HG03196 (cell line): ENCODE data around the gene NOP14.
"Not testable (repeated sequence)": the region's sequence is repeated elsewhere in the genome, so short reads cannot be mapped to it uniquely, and the experiment has no call there.

ENCODE experiments used
- ATAC-seq: cut with Tn5 transposase; IDR thresholded peaks from one replicate; pipeline ENCODE4 v1.9.1; 2021; ENCODE audit not compliant: unreplicated experiment

NOP14 gene

DNA sequence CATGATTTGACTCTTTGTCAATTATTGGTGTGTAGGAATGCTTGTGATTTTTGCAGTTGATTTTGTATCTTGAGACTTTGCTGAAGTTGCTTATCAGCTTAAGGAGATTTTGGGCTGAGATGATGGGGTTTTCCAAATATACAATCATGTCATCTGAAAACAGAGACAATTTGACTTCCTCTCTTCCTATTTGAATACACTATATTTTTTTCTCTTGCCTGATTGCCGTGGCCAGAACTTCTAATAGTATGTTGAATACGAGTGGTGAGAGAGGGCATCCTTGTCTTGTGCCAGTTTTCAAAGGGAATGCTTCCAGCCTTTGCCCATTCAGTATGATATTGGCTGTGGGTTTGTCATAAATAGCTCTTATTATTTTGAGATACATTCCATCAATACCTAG is 44.9 kb downstream of the NOP14 start:
- not testable (repeated sequence) for ATAC-seq

DNA sequence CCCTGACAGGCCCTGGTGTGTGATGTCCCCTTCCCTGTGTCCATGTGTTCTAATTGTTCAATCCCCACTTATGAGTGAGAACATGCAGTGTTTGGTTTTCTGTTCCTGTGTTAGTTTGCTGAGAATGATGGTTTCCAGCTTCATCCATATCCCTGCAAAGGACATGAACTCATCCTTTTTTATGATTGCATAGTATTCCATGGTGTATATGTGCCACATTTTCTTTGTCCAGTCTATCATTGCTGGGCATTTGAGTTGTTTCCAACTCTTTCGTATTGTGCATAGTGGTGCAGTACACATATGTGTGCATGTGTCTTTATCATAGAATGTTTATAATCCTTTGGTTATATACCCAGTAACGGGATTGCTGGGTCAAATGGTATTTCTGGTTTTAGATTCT is 46.5 kb downstream of the NOP14 start:
- not testable (repeated sequence) for ATAC-seq

DNA sequence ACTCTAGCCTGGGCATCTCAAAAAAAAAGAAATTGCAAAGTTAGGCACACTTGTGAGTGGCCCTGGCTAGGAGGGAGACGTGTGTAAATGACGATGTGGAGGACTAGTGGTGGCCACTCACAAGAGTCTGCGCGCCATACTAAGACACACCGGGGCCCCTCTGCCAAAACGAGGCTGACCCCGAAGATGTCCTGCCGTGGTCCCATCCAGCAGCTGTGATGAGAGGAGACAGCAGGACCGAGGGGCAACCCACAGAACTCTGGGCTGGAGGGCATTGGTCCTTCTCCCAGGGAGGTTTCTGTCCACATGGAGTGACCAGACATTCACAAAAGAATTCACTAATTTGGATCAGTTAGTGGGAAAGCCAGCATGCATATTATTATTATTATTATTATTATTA is 47.4 kb downstream of the NOP14 start:
- ATAC-seq = no peak

DNA sequence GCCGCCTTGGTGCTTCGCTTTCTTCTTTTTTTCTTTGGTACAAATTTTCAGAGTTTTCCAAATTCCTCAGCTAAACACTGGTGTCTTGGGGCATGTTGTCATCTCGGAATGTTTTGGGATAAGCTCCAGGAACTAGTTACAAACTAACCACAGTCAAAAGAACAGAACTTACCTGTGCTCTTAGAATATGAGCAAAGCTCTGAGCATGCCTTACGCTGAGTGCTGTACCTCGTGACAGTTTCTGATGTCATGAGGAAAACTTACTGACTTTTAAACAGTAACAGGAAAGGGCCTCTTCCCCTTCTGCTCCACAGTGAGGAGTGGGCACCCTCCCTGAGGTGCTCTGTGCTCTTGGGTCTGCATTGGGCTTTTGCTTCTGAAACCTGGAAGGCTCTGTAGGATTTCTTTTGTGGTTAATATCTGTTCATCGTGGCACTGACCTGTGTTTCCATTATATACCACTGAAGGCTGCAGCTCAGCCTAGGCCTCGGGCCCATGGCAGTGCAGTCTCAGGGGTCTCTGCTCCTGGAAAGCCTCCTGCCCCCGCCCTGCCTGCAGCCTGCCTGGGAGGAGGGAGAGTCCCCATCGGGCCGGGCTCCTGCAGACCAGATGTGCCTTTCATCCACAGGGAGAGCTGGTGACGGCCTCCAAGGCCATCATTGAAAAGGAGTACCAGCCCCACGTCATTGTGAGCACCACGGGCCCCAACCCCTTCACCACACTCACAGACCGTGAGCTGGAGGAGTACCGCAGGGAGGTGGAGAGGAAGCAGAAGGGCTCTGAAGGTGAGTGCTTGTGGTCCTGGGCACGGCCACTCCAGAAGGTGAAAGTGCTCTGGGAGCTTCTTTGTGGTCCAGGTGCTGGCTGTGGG is 48.7 kb downstream of the NOP14 start:
- no peak for ATAC-seq

DNA sequence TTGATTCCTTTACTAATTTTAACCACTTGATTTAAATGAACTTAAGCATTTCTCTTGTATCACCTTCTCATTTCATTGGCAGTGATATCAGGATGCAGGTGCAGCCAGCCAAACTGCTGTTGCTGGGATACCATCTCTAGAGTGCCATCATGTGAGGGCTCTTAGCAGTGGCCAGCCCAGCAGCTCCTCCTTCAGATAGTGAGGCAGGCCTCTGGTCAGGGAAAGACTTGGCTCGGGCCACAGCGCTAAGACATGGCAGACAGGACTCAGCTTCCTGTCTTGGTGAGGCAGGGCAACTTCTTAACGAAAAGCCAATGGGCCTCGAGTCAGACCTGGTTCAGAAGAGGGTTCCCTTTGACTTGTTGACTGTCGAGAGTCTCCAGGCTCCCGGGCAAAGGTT is 50.0 kb downstream of the NOP14 start:
- no peak for ATAC-seq

DNA sequence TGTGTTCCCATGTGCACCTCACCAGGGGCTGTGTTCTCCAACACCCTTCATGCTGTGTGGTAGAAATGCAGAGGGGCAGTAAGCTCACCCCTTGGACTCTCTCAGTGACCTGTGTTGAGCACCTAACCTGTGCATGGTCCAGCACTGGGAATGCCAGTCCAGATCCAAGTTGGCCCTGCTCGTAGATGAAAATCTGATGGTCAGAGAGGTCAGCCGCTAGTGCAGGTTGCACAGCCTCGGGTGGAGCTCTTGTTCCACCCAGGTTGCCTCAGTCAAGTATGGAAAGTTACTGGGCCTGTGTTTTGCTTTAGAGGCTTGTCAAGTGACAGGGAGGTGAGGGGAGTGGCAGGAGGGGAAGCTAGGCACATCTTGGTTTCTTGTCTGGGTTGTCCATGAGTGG is 51.3 kb downstream of the NOP14 start:
- no peak for ATAC-seq

DNA sequence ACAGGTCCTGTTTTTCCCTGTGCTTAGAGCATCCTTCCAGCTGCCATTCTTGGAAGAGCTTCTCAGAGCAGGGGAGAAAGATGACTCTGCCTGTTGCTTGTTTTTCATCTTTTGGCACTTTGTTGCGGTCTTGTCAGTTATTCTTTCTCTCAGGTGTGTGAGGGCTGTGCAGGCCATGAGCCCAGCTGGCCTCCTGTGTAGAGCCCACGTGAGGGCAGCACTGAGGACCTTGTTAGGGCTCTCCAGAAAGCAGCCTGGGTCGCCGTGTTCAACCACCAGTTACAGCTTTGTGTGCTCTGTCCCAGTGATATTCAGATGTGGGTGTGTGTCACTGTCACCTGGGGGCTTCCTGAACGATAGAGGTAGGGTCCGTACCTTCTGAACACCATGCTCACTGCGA is 52.8 kb downstream of the NOP14 start:
- no peak for ATAC-seq

DNA sequence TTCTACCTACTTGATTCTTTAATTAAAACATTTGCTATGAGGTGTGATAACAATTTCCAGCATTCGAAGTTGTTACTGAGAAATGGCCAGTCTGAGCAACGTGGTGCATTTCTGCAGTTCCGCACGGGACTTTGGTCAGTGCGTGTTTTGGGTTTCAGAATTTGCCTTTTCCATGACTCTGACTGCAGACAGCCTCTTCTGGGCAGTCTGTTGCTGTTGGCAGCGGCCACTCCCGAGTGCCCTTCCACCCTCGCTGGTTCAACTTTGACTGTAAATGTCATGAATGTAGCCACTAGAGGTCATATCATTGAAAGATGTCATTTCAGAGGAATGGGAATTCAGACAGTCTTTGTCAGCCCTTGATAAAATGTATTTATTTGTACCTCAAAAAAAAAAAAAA is 53.6 kb downstream of the NOP14 start:
- no peak for ATAC-seq

DNA sequence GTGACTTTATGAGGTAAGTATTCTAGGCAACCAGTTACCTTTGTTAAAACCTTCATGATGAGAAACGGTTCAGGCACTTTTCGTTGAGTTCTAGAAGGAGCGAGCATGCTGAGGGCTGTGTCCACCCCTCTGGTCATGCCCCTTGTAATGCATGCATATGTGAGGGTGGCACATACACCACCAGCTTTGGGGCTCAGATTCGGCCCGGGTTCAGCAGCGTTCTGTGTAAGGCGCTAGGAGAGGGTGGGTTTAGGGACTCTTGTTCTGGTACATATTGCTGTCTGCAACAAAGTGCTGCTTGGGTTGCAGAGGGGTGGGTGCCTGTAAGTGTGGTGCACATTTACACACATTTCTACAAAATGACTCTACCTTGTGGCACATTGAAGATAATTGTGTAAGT is 54.5 kb downstream of the NOP14 start:
- ATAC-seq = no peak

DNA sequence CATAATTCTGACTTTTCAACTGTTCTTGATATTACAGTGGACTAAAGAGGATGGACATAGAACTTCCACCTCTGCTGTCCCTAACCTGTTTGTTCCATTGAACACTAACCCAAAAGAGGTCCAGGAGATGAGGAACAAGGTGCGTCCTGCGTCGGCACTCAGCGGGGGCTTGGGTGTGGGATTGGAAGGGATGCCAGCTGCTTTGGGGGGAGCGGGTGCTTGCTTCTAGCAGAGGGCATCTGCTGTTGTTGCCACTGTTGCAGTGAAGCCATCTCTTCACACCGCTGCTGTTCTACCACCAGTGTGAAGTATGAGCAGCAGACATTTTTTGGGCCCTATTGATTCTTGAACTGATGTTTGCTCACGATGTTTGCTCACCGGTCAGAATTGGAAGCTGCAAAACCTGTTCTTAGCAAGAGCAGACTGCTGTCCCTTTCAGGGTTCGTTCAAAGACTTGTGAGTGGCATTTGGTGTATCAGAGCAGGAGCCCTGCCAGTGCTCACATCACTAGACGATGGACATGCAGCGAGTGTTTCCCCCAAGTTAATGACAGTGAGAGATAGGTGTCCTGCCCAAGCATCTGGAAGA is 55.4 kb downstream of the NOP14 start:
- no peak for ATAC-seq

DNA sequence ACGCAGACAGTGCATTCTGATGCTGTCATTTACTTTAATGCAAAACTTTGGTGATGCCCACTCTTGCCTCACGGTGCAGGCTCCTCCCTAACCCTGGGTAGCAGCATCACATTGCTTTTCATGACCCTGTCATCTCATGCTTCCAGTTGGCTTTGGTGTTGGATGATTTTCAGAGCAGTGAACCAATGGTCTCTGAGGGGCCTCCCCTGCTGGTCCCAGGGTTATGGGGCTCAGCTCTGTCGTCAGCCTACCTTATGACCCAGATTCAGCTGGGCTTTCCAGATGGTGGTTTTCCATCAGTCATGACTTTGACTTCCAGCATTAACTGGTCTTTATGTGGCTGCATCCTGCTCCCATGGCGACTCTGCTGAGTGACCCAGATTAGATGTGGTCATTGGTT is 56.0 kb downstream of the NOP14 start:
- ATAC-seq = no peak

DNA sequence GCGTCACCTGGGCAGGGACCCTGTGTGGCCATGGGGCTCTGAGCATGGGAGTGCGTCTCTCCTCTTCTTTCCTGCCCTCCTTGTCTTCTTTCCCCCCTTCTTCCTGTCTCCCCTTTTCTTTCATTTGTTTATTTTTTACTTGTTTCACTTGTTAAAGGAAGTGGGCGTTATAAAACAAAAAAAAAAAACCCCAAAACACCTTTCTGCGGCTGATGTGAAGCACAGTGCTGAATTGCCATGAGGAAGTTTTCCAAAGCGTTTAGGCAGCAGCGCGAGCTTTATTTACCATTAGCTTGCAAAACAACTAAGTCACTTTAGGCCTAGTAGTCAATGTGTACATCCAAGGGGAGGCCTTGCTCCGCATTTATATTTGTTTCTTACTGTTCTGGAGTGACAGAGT is 57.0 kb downstream of the NOP14 start:
- no peak for ATAC-seq

DNA sequence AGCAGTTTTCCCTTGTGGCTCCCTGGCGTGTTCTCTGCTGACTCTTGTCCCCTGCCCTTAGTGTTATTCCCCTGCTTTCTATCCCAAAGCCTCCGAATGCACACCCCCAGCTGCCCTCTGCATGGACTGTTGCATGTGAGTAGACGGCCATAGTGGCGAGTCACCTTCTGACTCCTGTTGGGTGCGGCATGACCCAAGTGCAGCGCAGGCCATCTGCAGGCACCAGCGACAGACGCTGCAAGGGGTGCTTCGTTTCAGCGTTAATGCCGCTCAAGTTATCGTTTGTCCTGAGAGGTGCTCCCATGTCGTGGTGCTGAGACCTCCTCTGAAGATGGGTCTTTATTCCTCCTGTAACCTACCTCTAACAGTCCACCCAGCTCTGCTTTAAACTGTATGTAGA is 57.7 kb downstream of the NOP14 start:
- ATAC-seq = no peak

DNA sequence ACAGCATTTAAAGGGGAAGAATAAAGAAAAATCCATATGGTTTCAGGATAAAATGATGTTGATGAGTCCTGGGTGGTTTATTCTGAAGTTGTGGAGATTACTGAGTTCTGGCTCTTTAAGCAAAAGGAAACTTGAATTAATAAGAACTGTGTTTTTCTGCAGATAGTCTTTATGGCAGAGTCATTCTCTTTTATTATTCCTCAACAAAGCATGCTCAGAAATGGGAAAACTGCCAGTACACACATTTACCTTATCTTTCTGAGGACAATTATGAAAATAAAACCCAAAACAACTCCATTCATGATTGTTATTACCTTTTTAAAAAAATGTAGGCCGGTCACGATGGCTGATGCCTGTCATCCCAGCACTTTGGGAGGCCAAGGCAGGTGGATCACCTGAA is 61.1 kb downstream of the NOP14 start:
- no peak for ATAC-seq

DNA sequence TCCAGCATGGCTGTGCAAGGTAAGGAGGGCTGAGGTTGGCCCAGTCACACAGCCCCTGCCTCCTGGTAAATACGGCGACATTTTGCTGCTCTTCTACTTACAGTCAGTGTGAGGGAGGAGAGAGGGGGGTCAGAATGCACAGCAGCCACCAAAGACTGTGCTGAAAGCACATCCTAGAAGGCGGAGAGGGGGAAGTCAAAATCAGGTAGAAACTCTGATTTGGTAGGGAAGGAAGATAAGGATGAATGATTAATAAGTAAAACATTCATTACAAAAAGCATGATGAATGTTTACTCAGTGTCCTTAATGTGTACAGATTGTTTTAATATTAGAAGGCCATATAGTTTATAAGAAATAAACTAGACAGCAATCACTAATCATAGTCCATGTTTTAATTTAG is 62.0 kb downstream of the NOP14 start:
- ATAC-seq = no peak

DNA sequence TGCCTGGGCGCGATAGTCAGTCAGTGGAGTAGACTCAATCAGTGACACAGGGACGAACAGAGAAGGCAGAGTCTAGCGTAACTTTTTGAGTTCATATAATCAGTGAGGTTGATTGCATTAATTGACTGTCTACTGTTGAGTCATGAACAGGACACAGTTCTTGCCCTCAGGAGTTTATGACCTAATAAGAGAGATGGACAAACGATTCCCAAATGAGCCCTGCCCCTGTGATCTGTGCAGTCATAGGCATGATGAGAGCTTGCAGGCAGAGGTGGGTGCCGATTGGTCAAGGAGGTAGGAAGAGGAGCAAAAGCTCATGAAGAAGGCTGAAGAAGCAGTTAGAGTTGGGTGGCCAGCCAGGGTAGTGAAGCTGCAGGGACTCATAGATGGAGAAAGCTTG is 62.5 kb downstream of the NOP14 start:
- ATAC-seq = no peak

DNA sequence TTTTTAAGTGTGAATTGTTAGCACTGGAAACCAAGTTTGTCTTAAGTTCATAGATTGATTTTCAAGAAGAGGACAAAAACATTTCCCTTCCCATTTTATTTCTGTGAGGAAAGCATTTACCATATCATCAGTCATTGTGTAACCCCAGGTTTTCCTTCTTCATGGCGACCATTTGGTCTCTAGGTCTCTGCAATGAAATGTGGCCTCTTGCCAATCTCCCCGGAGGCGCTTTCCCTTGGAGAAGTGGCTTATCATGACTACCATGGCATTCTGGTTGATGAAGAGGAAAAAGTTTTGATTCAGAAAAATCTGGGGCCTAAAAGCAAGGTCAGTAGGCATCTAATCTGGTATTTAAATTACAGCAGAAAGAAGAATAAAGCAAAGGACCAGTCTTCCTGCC is 65.2 kb downstream of the NOP14 start:
- ATAC-seq = no peak

DNA sequence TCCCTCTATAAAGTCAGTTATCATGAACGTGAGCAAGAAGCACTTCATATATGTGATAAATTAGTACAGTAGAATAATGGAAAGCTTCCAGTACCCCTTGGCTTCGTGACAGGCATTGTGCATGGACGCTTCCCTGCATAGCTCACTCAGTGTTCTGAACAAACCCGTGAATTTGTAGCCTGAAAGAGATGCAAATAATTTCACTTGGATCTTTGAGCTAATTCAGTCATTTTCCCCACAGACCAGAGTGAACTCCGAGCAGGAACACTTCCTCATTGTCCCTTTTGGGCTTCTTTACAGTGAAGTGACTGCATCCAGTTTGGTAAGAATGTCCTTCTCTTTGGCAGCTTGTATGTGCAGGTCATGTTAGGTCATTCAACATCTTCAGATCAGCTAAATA is 69.4 kb downstream of the NOP14 start:
- no peak for ATAC-seq

DNA sequence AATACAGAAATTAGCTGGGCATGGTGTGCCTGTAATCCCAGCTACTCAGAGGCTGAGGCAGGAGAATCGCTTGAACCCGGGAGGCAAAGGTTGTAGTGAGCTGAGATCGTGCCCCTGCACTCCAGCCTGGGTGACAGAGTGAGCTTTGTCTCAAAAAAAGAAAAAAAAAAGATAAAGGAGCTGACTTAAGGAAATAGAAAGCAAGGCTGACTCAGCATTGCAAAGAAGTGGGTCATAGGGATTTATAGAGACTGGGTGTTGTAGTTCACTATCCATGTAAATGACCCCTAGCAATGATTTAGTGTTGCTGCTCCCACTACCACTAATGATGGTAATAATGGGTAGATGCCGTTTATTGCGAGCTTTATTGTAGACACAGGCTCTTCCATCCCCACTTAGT is 71.9 kb downstream of the NOP14 start:
- ATAC-seq = no peak

DNA sequence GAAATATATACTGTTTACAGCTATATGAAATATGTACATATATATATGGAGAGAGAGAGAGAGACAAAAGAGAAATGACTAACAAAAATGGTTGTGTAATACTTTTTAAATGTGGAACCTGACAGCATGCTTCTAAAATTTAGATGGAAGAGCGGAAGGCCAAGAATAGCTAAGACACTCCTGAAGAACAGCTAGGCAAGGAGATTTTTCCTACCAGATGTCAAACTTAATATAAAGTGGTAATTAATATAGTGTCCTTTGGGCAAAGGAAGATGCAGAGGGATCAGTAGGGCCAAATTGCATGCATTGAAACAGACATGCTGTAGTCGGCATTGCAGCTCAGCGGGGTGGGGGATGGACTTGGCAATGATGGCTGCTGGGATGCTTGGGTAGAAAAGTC is 74.3 kb downstream of the NOP14 start:
- ATAC-seq = no peak
